ENCODE results near the gene PPM1A.

DNA sequence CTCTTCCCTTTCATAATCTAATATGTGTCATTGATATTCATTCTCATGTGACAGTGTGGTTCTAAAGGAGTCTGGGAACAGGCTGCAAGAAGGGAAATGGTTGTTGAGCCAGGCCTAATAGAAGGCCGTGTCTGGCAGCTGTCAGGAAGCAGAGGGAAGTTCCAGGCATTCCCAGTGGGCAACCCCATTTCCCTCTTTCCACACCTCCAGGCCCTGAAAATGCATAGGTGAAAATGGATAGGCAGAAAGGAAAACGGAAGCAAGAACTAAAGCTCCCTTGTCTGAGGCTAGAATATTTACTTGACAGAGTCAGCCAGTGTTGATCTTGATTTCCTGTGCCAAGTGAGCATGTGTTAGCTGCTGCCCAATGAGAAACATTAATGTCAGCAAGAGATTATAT, 97.7 kb downstream of the PPM1A start:
- TF ChIP-seq, protein P1, sequence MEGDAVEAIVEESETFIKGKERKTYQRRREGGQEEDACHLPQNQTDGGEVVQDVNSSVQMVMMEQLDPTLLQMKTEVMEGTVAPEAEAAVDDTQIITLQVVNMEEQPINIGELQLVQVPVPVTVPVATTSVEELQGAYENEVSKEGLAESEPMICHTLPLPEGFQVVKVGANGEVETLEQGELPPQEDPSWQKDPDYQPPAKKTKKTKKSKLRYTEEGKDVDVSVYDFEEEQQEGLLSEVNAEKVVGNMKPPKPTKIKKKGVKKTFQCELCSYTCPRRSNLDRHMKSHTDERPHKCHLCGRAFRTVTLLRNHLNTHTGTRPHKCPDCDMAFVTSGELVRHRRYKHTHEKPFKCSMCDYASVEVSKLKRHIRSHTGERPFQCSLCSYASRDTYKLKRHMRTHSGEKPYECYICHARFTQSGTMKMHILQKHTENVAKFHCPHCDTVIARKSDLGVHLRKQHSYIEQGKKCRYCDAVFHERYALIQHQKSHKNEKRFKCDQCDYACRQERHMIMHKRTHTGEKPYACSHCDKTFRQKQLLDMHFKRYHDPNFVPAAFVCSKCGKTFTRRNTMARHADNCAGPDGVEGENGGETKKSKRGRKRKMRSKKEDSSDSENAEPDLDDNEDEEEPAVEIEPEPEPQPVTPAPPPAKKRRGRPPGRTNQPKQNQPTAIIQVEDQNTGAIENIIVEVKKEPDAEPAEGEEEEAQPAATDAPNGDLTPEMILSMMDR (IDR thresholded peaks at IDR 0.05) = no peak
- TF ChIP-seq POLR2AphosphoS5 (IDR thresholded peaks at IDR 0.05; ENCODE audit: low read depth, low read length) = no peak

Data from Panc1 (cell line).